ENCODE results near the gene PAK6.

PAK6 gene

GRCh38 chr15:40233727-40234577 lies 4.9 kb upstream of the PAK6 start:
- no peak for TF ChIP-seq CTCF (IDR thresholded peaks at IDR 0.05)
- no peak overlapping the region for H3K27ac ChIP-seq
- peak; percentile 68 for DNase-seq (ENCODE audit: low spot score)
- no peak overlapping the region for H3K4me3 ChIP-seq

GRCh38 chr15:40234783-40235182 lies 4.1 kb upstream of the PAK6 start:
- H3K4me3 ChIP-seq: no peak overlapping the region
- H3K27ac ChIP-seq: peak overlapping the region in 1 of 2 donors; percentile 28
- no peak for DNase-seq (ENCODE audit: low spot score)
- no peak for TF ChIP-seq CTCF (IDR thresholded peaks at IDR 0.05)

GRCh38 chr15:40235201-40235885 lies 3.5 kb upstream of the PAK6 start:
- peak; percentile 63 for DNase-seq (ENCODE audit: low spot score)
- Histone ChIP-seq H3K27ac (peak overlapping the region in 1 of 2 donors; percentile 28), H3K4me3 (no peak overlapping the region)
- TF ChIP-seq CTCF (IDR thresholded peaks at IDR 0.05): no peak

- Histone ChIP-seq H3K27ac (no peak overlapping the region), H3K4me3 (peak overlapping the region; percentile 71)
- peak; percentile 41 for DNase-seq (ENCODE audit: low spot score)
- no peak for TF ChIP-seq CTCF (IDR thresholded peaks at IDR 0.05)
Measured at GRCh38 chr15:40239404-40239692, 485 bp downstream of the PAK6 start.

GRCh38 chr15:40239693-40240618 lies 1.1 kb downstream of the PAK6 start:
- no peak overlapping the region for H3K27ac ChIP-seq
- DNase-seq (ENCODE audit: low spot score): peak; percentile 68
- H3K4me3 ChIP-seq: no peak overlapping the region
- TF ChIP-seq CTCF (IDR thresholded peaks at IDR 0.05): no peak

- Histone ChIP-seq H3K4me3 (no peak overlapping the region), H3K27ac (no peak overlapping the region)
- DNase-seq (ENCODE audit: low spot score): peak; percentile 64
- no peak for TF ChIP-seq CTCF (IDR thresholded peaks at IDR 0.05)
Measured at GRCh38 chr15:40240619-40241221, 1.9 kb downstream of the PAK6 start.

Data from coronary artery (tissue), 2 donors.